IPS-18c (cell line): ENCODE data around the gene PTBP3.

ENCODE experiments used
- H3K4me3 ChIP-seq: 2 replicates; pipeline ENCODE4 v1.7.0; 2013; ENCODE audit warnings: low read depth, mild to moderate bottlenecking, low read length, moderate library complexity; ENCODE audit not compliant: insufficient read depth
- H3K9me3 ChIP-seq: one replicate; pipeline ENCODE4 v1.6.1; 2013; ENCODE audit warnings: mild to moderate bottlenecking, low read length, moderate library complexity; ENCODE audit not compliant: control insufficient read depth, insufficient read depth

Gene PTBP3

GRCh38 chr9:112258106-112258505, 75.3 kb downstream of the PTBP3 start:
- H3K4me3 ChIP-seq: no peak overlapping the region
- no peaks in the 10 kb centered on the region for H3K9me3 ChIP-seq

DNA sequence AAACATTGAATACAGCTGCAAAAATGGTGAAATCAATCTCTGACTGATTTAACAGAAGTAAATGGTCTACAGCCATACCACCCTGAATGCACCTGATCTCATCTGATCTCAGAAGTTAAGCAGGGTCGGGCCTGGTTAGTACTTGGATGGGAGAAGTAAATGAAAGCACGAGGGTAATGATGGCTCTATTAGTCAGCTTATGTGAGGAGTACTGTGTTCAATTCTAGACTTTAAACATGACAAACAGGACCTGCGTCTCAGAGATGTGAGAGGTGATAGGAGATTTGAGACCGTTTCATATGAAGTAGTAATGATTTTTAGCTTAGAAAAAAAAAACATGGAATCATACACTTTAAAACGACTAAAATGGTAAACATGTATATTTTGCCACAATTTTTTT, 81.2 kb downstream of the PTBP3 start:
- H3K9me3 ChIP-seq: no peaks in the 10 kb centered on the region
- no peak overlapping the region for H3K4me3 ChIP-seq

- H3K9me3 ChIP-seq: no peaks in the 10 kb centered on the region
- H3K4me3 ChIP-seq: no peak overlapping the region
These were observed 84.1 kb downstream of the PTBP3 start for GRCh38 chr9:112249277-112249676.

GRCh38 chr9:112248722-112249121, 84.7 kb downstream of the PTBP3 start:
- H3K4me3 ChIP-seq: no peak overlapping the region
- no peaks in the 10 kb centered on the region for H3K9me3 ChIP-seq

DNA sequence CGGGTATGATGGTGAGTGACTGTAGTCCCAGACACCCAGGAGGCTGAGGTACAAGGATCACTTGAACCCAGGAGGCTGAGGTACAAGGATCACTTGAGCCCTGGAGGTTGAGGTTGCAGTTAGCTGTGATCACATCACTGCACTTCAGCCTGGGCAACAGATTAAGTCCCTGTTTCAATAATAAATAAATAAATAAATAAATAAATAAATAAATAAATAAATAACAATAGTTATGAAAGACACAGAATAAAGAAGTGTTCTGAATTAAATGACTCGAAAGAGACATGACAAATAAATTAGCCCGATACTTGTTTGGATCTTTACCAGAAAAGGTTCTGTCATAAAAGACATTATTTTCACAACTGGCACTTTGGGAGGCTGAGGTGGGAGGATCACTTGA, 86.3 kb downstream of the PTBP3 start:
- H3K4me3 ChIP-seq: no peak overlapping the region
- no peaks in the 10 kb centered on the region for H3K9me3 ChIP-seq

- Histone ChIP-seq H3K9me3 (no peaks in the 10 kb centered on the region), H3K4me3 (no peak overlapping the region)
These were observed 88.3 kb downstream of the PTBP3 start for GRCh38 chr9:112245126-112245525.

DNA sequence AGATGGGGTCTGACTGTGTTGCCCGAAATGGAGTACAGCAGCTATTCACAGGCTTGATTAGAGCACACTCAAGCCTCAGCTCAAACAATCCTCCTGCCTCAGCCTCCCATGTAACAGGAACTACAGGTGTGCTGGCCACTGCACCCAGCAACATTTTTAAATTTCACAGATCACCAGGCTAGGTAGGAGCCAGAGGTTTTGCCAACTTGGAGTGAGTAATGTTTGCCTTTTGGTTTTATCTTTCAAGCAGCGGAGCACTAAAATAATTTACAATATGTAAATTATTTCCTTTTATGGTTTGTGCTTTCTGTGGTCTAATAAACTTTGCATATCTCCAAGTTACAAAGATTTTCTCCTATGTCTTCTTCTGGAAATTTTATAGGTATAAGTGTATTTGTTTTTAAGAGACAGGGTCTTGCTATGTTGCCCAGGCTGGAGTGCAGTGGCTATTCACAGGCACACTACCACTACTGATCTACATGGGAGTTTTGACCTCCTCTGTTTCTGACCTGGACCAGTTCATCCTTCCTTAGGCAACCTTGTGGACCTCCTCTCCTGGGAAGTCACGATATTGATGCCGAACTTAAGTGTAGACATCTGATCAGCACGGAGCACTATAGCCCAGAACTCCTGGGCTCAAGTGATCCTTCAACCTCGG, 91.1 kb downstream of the PTBP3 start:
- no peak overlapping the region for H3K4me3 ChIP-seq
- no peaks in the 10 kb centered on the region for H3K9me3 ChIP-seq

DNA sequence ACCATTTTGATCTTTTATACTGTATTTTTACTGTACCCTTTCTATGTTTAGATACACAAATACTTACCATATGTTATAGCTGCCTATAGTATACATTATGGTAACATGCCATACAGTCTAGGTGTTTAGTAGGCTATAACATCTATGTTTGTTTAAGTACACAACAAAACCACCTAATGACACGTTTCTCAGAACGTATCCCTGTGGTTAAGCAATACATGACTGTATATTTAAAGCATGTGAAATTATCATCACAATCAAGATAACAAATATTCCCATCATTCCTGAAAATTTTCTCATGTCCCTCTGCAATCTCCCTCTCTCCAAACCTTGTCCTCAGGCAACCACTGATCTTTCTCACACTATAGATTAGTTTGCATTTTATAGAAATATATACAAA, 91.9 kb downstream of the PTBP3 start:
- no peak overlapping the region for H3K4me3 ChIP-seq
- no peaks in the 10 kb centered on the region for H3K9me3 ChIP-seq

- H3K9me3 ChIP-seq: no peaks in the 10 kb centered on the region
These were observed 93.7 kb downstream of the PTBP3 start for GRCh38 chr9:112239708-112240107.

GRCh38 chr9:112239284-112239683, 94.1 kb downstream of the PTBP3 start:
- H3K4me3 ChIP-seq: no peak overlapping the region

More at GRCh38 chr9:112239708-112240107, 93.7 kb downstream of the PTBP3 start:
- no peak overlapping the region for H3K4me3 ChIP-seq

GRCh38 chr9:112234779-112235178, 98.6 kb downstream of the PTBP3 start:
- no peaks in the 10 kb centered on the region for H3K9me3 ChIP-seq
- H3K4me3 ChIP-seq: no peak overlapping the region

More at GRCh38 chr9:112239284-112239683, 94.1 kb downstream of the PTBP3 start:
- no peaks in the 10 kb centered on the region for H3K9me3 ChIP-seq

DNA sequence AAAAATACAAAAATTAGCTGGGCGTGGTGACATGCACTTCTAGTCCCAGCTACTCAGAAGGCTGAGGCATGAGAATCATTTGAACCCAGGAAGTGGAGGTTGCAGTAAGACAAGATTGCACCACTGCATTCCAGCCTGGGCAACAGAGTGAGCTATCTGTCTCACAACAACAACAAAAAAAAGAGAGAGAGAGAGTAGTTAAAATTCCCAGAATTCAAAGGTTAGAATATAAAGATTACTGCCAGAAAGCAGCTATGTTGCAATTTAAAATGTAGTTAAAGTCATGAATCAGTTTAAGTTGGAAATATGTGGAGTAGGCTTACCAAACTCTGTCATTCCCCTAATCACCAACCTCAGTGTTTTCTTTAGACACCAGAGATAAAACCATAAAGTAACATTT, 99.7 kb downstream of the PTBP3 start:
- Histone ChIP-seq H3K9me3 (no peaks in the 10 kb centered on the region), H3K4me3 (no peak overlapping the region)

- Histone ChIP-seq H3K9me3 (no peaks in the 10 kb centered on the region), H3K4me3 (no peak overlapping the region)
These were observed 101.2 kb downstream of the PTBP3 start for GRCh38 chr9:112232233-112232632.

GRCh38 chr9:112226091-112226490, 107.3 kb downstream of the PTBP3 start:
- H3K4me3 ChIP-seq: no peak overlapping the region
- no peaks in the 10 kb centered on the region for H3K9me3 ChIP-seq

GRCh38 chr9:112224401-112225289, 108.8 kb downstream of the PTBP3 start:
- Histone ChIP-seq H3K4me3 (no peak overlapping the region), H3K9me3 (no peaks in the 10 kb centered on the region)

DNA sequence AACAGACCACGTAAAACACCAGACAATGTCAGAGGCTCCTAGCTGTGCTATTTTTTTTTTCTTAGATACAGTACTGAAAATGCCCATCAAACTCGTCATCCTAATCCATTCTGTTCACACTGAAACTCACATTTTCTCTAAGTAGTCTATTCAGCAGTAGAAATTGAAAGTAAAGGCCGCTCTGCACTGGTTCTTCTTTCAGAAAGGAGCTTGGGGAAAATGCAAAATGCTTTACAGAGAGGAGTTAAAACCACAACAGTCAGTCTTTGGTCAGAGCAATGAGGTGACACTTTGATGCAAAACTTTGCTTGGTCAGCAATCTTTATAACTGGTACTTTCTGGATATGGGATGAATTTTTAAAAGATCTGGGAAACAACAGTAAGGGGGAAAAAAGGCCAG, 114.5 kb downstream of the PTBP3 start:
- Histone ChIP-seq H3K9me3 (no peaks in the 10 kb centered on the region), H3K4me3 (no peak overlapping the region)

- no peak overlapping the region for H3K4me3 ChIP-seq
These were observed 120.5 kb downstream of the PTBP3 start for GRCh38 chr9:112212926-112213325.

GRCh38 chr9:112207451-112207850, 126.0 kb downstream of the PTBP3 start:
- H3K9me3 ChIP-seq: peaks cover 3% of the 10 kb centered on the region
- H3K4me3 ChIP-seq: no peak overlapping the region

More at GRCh38 chr9:112212926-112213325, 120.5 kb downstream of the PTBP3 start:
- peaks cover 3% of the 10 kb centered on the region for H3K9me3 ChIP-seq
